ENCODE measurements around the gene DGKH.

Gene DGKH

GRCh38 chr13:42100960-42101359, 52.5 kb downstream of the DGKH start:
- H3K4me1 ChIP-seq (ENCODE audit: control insufficient read depth in 1 of 2, insufficient read depth in 2 of 2, low read length in 2 of 2): peaks cover 0 to 9% of the 10 kb centered on the region in 2 donors
- H3K27me3 ChIP-seq (ENCODE audit: low read depth, low read length): no peaks in the 10 kb centered on the region
- no peak overlapping the region for H3K4me3 ChIP-seq (ENCODE audit: low read depth in 1 of 2, low read length in 2 of 2)
- peaks cover 0 to 7% of the 10 kb centered on the region in 2 donors for H3K9me3 ChIP-seq (ENCODE audit: control insufficient read depth in 1 of 2, low read length in 2 of 2)
- H3K27ac ChIP-seq (ENCODE audit: low read length): no peak overlapping the region
- H3K36me3 ChIP-seq (ENCODE audit: control insufficient read depth in 1 of 2, insufficient read depth in 2 of 2, low read length in 2 of 2): no peaks in the 10 kb centered on the region

GRCh38 chr13:42101821-42102585, 53.6 kb downstream of the DGKH start:
- no peak overlapping the region for H3K27ac ChIP-seq (ENCODE audit: low read length)
- H3K27me3 ChIP-seq (ENCODE audit: low read depth, low read length): no peaks in the 10 kb centered on the region
- H3K4me3 ChIP-seq (ENCODE audit: low read depth in 1 of 2, low read length in 2 of 2): no peak overlapping the region

GRCh38 chr13:42102961-42103865, 54.8 kb downstream of the DGKH start:
- Histone ChIP-seq H3K4me1 (ENCODE audit: control insufficient read depth in 1 of 2, insufficient read depth in 2 of 2, low read length in 2 of 2) (peaks cover 0 to 9% of the 10 kb centered on the region in 2 donors), H3K27ac (ENCODE audit: low read length) (no peak overlapping the region), H3K4me3 (ENCODE audit: low read depth in 1 of 2, low read length in 2 of 2) (no peak overlapping the region), H3K36me3 (ENCODE audit: control insufficient read depth in 1 of 2, insufficient read depth in 2 of 2, low read length in 2 of 2) (no peaks in the 10 kb centered on the region), H3K27me3 (ENCODE audit: low read depth, low read length) (no peaks in the 10 kb centered on the region), H3K9me3 (ENCODE audit: control insufficient read depth in 1 of 2, low read length in 2 of 2) (peaks cover 0 to 7% of the 10 kb centered on the region in 2 donors)

More at GRCh38 chr13:42101821-42102585, 53.6 kb downstream of the DGKH start:
- Histone ChIP-seq H3K9me3 (ENCODE audit: control insufficient read depth in 1 of 2, low read length in 2 of 2) (peaks cover 0 to 7% of the 10 kb centered on the region in 2 donors), H3K4me1 (ENCODE audit: control insufficient read depth in 1 of 2, insufficient read depth in 2 of 2, low read length in 2 of 2) (peaks cover 0 to 9% of the 10 kb centered on the region in 2 donors), H3K36me3 (ENCODE audit: control insufficient read depth in 1 of 2, insufficient read depth in 2 of 2, low read length in 2 of 2) (no peaks in the 10 kb centered on the region)

- H3K9me3 ChIP-seq (ENCODE audit: control insufficient read depth in 1 of 2, low read length in 2 of 2): peaks cover 0 to 7% of the 10 kb centered on the region in 2 donors
- H3K36me3 ChIP-seq (ENCODE audit: control insufficient read depth in 1 of 2, insufficient read depth in 2 of 2, low read length in 2 of 2): no peaks in the 10 kb centered on the region
- no peak overlapping the region for H3K4me3 ChIP-seq (ENCODE audit: low read depth in 1 of 2, low read length in 2 of 2)
- H3K4me1 ChIP-seq (ENCODE audit: control insufficient read depth in 1 of 2, insufficient read depth in 2 of 2, low read length in 2 of 2): peaks cover 0 to 9% of the 10 kb centered on the region in 2 donors
- H3K27me3 ChIP-seq (ENCODE audit: low read depth, low read length): no peaks in the 10 kb centered on the region
- H3K27ac ChIP-seq (ENCODE audit: low read length): no peak overlapping the region
These were observed 58.5 kb downstream of the DGKH start for GRCh38 chr13:42106998-42107397.

GRCh38 chr13:42107421-42107820, 59.0 kb downstream of the DGKH start:
- Histone ChIP-seq H3K4me3 (ENCODE audit: low read depth in 1 of 2, low read length in 2 of 2) (no peak overlapping the region), H3K27ac (ENCODE audit: low read length) (no peak overlapping the region)

GRCh38 chr13:42108217-42108616, 59.8 kb downstream of the DGKH start:
- no peak overlapping the region for H3K27ac ChIP-seq (ENCODE audit: low read length)
- H3K4me1 ChIP-seq (ENCODE audit: control insufficient read depth in 1 of 2, insufficient read depth in 2 of 2, low read length in 2 of 2): no peaks in the 10 kb centered on the region
- H3K27me3 ChIP-seq (ENCODE audit: low read depth, low read length): no peaks in the 10 kb centered on the region
- H3K4me3 ChIP-seq (ENCODE audit: low read depth in 1 of 2, low read length in 2 of 2): no peak overlapping the region
- H3K9me3 ChIP-seq (ENCODE audit: control insufficient read depth in 1 of 2, low read length in 2 of 2): peaks cover 0 to 7% of the 10 kb centered on the region in 2 donors
- H3K36me3 ChIP-seq (ENCODE audit: control insufficient read depth in 1 of 2, insufficient read depth in 2 of 2, low read length in 2 of 2): no peaks in the 10 kb centered on the region

More at GRCh38 chr13:42107421-42107820, 59.0 kb downstream of the DGKH start:
- Histone ChIP-seq H3K9me3 (ENCODE audit: control insufficient read depth in 1 of 2, low read length in 2 of 2) (peaks cover 0 to 7% of the 10 kb centered on the region in 2 donors), H3K27me3 (ENCODE audit: low read depth, low read length) (no peaks in the 10 kb centered on the region), H3K36me3 (ENCODE audit: control insufficient read depth in 1 of 2, insufficient read depth in 2 of 2, low read length in 2 of 2) (no peaks in the 10 kb centered on the region), H3K4me1 (ENCODE audit: control insufficient read depth in 1 of 2, insufficient read depth in 2 of 2, low read length in 2 of 2) (peaks cover 0 to 5% of the 10 kb centered on the region in 2 donors)

GRCh38 chr13:42109957-42110356, 61.5 kb downstream of the DGKH start:
- no peaks in the 10 kb centered on the region for H3K4me1 ChIP-seq (ENCODE audit: control insufficient read depth in 1 of 2, insufficient read depth in 2 of 2, low read length in 2 of 2)
- no peaks in the 10 kb centered on the region for H3K27me3 ChIP-seq (ENCODE audit: low read depth, low read length)
- H3K4me3 ChIP-seq (ENCODE audit: low read depth in 1 of 2, low read length in 2 of 2): no peak overlapping the region
- no peaks in the 10 kb centered on the region for H3K9me3 ChIP-seq (ENCODE audit: control insufficient read depth in 1 of 2, low read length in 2 of 2)
- H3K36me3 ChIP-seq (ENCODE audit: control insufficient read depth in 1 of 2, insufficient read depth in 2 of 2, low read length in 2 of 2): no peaks in the 10 kb centered on the region
- no peak overlapping the region for H3K27ac ChIP-seq (ENCODE audit: low read length)

DNA sequence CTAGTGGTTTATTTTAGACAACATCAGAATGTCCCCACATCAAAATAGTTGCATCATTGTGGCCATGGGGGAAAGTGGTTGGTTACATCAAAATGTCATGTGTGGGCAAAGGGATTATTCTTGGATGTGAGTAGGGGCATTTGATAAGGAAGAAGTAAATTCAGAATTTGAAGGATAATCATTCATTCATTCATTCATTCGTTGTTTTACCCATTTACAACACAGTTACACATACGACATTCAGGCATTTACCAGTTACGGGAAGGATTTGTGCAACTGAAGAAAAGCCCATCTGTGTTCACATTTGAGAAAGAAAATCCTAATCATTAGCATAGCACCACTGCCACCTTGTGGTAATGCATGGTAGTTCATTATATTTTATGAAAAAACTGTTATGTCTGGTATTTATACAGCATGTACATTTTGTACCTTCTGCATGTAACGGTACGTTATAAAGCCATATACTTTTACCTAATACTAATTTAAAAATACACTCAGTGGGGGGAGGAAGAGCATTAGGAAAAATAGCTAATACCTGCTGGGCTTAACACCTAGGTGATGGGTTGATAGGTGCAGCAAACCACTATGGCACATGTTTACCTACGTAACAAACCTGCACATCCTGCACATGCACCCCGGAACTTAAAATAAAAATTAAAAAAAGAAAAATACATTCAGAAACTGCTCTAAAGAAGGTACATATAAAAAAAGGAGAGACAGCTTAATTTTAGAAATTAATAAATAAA, 62.1 kb downstream of the DGKH start:
- H3K9me3 ChIP-seq (ENCODE audit: control insufficient read depth in 1 of 2, low read length in 2 of 2): no peaks in the 10 kb centered on the region
- H3K4me1 ChIP-seq (ENCODE audit: control insufficient read depth in 1 of 2, insufficient read depth in 2 of 2, low read length in 2 of 2): no peaks in the 10 kb centered on the region
- no peak overlapping the region for H3K27ac ChIP-seq (ENCODE audit: low read length)
- H3K36me3 ChIP-seq (ENCODE audit: control insufficient read depth in 1 of 2, insufficient read depth in 2 of 2, low read length in 2 of 2): no peaks in the 10 kb centered on the region
- no peak overlapping the region for H3K4me3 ChIP-seq (ENCODE audit: low read depth in 1 of 2, low read length in 2 of 2)
- no peaks in the 10 kb centered on the region for H3K27me3 ChIP-seq (ENCODE audit: low read depth, low read length)

DNA sequence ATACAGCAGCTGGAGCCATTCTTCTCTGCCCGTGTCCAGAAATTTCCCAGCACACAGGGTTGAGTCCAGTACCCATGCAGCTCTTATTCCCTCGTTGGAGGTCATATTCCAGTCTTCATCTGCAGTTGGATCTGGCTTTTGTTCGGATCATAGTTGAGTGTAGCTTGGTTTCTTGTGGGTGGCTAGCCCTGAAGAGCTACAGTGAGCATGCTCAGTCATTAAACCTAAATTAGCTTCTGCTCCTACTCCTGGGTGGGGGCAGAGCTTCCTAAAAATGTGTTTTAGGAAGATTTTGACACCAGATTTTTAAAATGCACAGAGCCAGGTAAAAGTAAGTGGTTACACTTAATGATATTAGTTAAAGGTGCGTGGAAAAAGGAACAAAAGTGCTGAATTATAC, 64.4 kb downstream of the DGKH start:
- Histone ChIP-seq H3K36me3 (ENCODE audit: control insufficient read depth in 1 of 2, insufficient read depth in 2 of 2, low read length in 2 of 2) (no peaks in the 10 kb centered on the region), H3K27me3 (ENCODE audit: low read depth, low read length) (no peaks in the 10 kb centered on the region), H3K4me3 (ENCODE audit: low read depth in 1 of 2, low read length in 2 of 2) (no peak overlapping the region), H3K4me1 (ENCODE audit: control insufficient read depth in 1 of 2, insufficient read depth in 2 of 2, low read length in 2 of 2) (peaks cover 0 to 5% of the 10 kb centered on the region in 2 donors), H3K27ac (ENCODE audit: low read length) (no peak overlapping the region), H3K9me3 (ENCODE audit: control insufficient read depth in 1 of 2, low read length in 2 of 2) (no peaks in the 10 kb centered on the region)

- Histone ChIP-seq H3K27me3 (ENCODE audit: low read depth, low read length) (no peaks in the 10 kb centered on the region), H3K36me3 (ENCODE audit: control insufficient read depth in 1 of 2, insufficient read depth in 2 of 2, low read length in 2 of 2) (no peaks in the 10 kb centered on the region), H3K4me3 (ENCODE audit: low read depth in 1 of 2, low read length in 2 of 2) (no peak overlapping the region)
These were observed 65.0 kb downstream of the DGKH start for GRCh38 chr13:42113478-42113877.

GRCh38 chr13:42114278-42114677, 65.8 kb downstream of the DGKH start:
- peaks cover 0 to 5% of the 10 kb centered on the region in 2 donors for H3K4me1 ChIP-seq (ENCODE audit: control insufficient read depth in 1 of 2, insufficient read depth in 2 of 2, low read length in 2 of 2)
- H3K27ac ChIP-seq (ENCODE audit: low read length): no peak overlapping the region
- no peaks in the 10 kb centered on the region for H3K9me3 ChIP-seq (ENCODE audit: control insufficient read depth in 1 of 2, low read length in 2 of 2)
- H3K36me3 ChIP-seq (ENCODE audit: control insufficient read depth in 1 of 2, insufficient read depth in 2 of 2, low read length in 2 of 2): no peaks in the 10 kb centered on the region
- no peak overlapping the region for H3K4me3 ChIP-seq (ENCODE audit: low read depth in 1 of 2, low read length in 2 of 2)
- no peaks in the 10 kb centered on the region for H3K27me3 ChIP-seq (ENCODE audit: low read depth, low read length)

More at GRCh38 chr13:42113478-42113877, 65.0 kb downstream of the DGKH start:
- no peaks in the 10 kb centered on the region for H3K9me3 ChIP-seq (ENCODE audit: control insufficient read depth in 1 of 2, low read length in 2 of 2)
- H3K4me1 ChIP-seq (ENCODE audit: control insufficient read depth in 1 of 2, insufficient read depth in 2 of 2, low read length in 2 of 2): peaks cover 0 to 5% of the 10 kb centered on the region in 2 donors
- H3K27ac ChIP-seq (ENCODE audit: low read length): no peak overlapping the region
